ENCODE data around the gene PEAK3. TPM values are rescaled to one million over a fixed set of nuclear protein-coding genes. Genes with fewer than 3 reads are reported as not detected.

Gene PEAK3
- total RNA-seq, 1 experiment from 2014 or later, result not detected

- no peak for DNase-seq (ENCODE audit: low read depth)
These were observed 33.3 kb upstream of the PEAK3 start for GRCh38 chr19:2315121-2315817.

GRCh38 chr19:2312820-2313501 is 31.0 kb upstream of the PEAK3 start:
- no peak for DNase-seq (ENCODE audit: low read depth)

- DNase-seq (ENCODE audit: low read depth), result no peak
These were observed 29.1 kb upstream of the PEAK3 start for GRCh38 chr19:2311093-2311492.

- DNase-seq (ENCODE audit: low read depth), result peak; percentile 92
These were observed 27.9 kb upstream of the PEAK3 start for GRCh38 chr19:2309734-2310362.

- DNase-seq (ENCODE audit: low read depth), result no peak
These were observed 26.2 kb upstream of the PEAK3 start, which contains the start of gene LINGO3 for GRCh38 chr19:2308114-2308556. Gene LINGO3, minus strand, starts transcription at chr19:2308154. Its CDS starts 16,378 bp downstream, at chr19:2291776.

- no peak for DNase-seq (ENCODE audit: low read depth)
These were observed 25.6 kb upstream of the PEAK3 start for GRCh38 chr19:2307518-2308012.

- no peak for DNase-seq (ENCODE audit: low read depth)
These were observed 25.0 kb upstream of the PEAK3 start for GRCh38 chr19:2306971-2307370.

- no peak for DNase-seq (ENCODE audit: low read depth)
These were observed 24.4 kb upstream of the PEAK3 start for GRCh38 chr19:2306281-2306806.

GRCh38 chr19:2305452-2306280 is 23.7 kb upstream of the PEAK3 start:
- no peak for DNase-seq (ENCODE audit: low read depth)

GRCh38 chr19:2303211-2303798 is 21.3 kb upstream of the PEAK3 start:
- DNase-seq (ENCODE audit: low read depth), result no peak

GRCh38 chr19:2302319-2303210 is 20.6 kb upstream of the PEAK3 start:
- no peak for DNase-seq (ENCODE audit: low read depth)

- DNase-seq (ENCODE audit: low read depth), result no peak
These were observed 18.6 kb upstream of the PEAK3 start for GRCh38 chr19:2300533-2300932.

- no peak for DNase-seq (ENCODE audit: low read depth)
These were observed 14.2 kb upstream of the PEAK3 start for GRCh38 chr19:2296141-2296540.

GRCh38 chr19:2294687-2295335 is 12.8 kb upstream of the PEAK3 start:
- peak; percentile 77 for DNase-seq (ENCODE audit: low read depth)

GRCh38 chr19:2291185-2291751 is 9.3 kb upstream of the PEAK3 start:
- DNase-seq (ENCODE audit: low read depth), result no peak

GRCh38 chr19:2290441-2291184 is 8.6 kb upstream of the PEAK3 start:
- no peak for DNase-seq (ENCODE audit: low read depth)

GRCh38 chr19:2289714-2290435 is 7.9 kb upstream of the PEAK3 start:
- no peak for DNase-seq (ENCODE audit: low read depth)
